NCI-H2029 treated with DMSO at 0.1 percent for 48 hours (cell line): ENCODE results near the gene CEP85L.

Experiments
- DNase-seq: peaks from one replicate; lab custom pipeline; 2025; lab: John Stamatoyannopoulos, UW

Gene CEP85L

GRCh38 chr6:118542184-118542952 lies 109.0 kb downstream of the CEP85L start:
- DNase-seq, result no peak

- DNase-seq, result peak; percentile 29
These were observed 113.8 kb downstream of the CEP85L start for GRCh38 chr6:118537574-118537973.

- no peak for DNase-seq
These were observed 114.9 kb downstream of the CEP85L start for GRCh38 chr6:118536478-118536877.

GRCh38 chr6:118535176-118535844 lies 116.1 kb downstream of the CEP85L start:
- no peak for DNase-seq

GRCh38 chr6:118530942-118531341 lies 120.4 kb downstream of the CEP85L start:
- no peak for DNase-seq

GRCh38 chr6:118529756-118530155 lies 121.6 kb downstream of the CEP85L start:
- no peak for DNase-seq

- no peak for DNase-seq
These were observed 123.3 kb downstream of the CEP85L start for GRCh38 chr6:118528129-118528528.

- peak; percentile 22 for DNase-seq
These were observed 125.2 kb downstream of the CEP85L start for GRCh38 chr6:118525913-118526780.

GRCh38 chr6:118524686-118525085 lies 126.7 kb downstream of the CEP85L start:
- no peak for DNase-seq

- no peak for DNase-seq
These were observed 128.2 kb downstream of the CEP85L start for GRCh38 chr6:118523216-118523615.

GRCh38 chr6:118522422-118522821 lies 129.0 kb downstream of the CEP85L start:
- no peak for DNase-seq

GRCh38 chr6:118514689-118515088 lies 136.7 kb downstream of the CEP85L start:
- DNase-seq, result no peak

- DNase-seq, result no peak
These were observed 139.3 kb downstream of the CEP85L start for GRCh38 chr6:118511930-118512715.

GRCh38 chr6:118509009-118509617 lies 142.3 kb downstream of the CEP85L start:
- DNase-seq, result peak; percentile 41

GRCh38 chr6:118507636-118508035 lies 143.8 kb downstream of the CEP85L start:
- no peak for DNase-seq

GRCh38 chr6:118506071-118506638 lies 145.2 kb downstream of the CEP85L start:
- no peak for DNase-seq

- DNase-seq, result no peak
These were observed 145.7 kb downstream of the CEP85L start for GRCh38 chr6:118505656-118506055.

GRCh38 chr6:118504611-118505010 lies 146.8 kb downstream of the CEP85L start:
- no peak for DNase-seq

- no peak for DNase-seq
These were observed 149.2 kb downstream of the CEP85L start for GRCh38 chr6:118502169-118502568.

- no peak for DNase-seq
These were observed 149.6 kb downstream of the CEP85L start for GRCh38 chr6:118501765-118502164.

- DNase-seq, result no peak
These were observed 150.3 kb downstream of the CEP85L start for GRCh38 chr6:118501099-118501498.
